ENCODE measurements around the gene HOXB13. TPM values are rescaled to one million over a fixed set of nuclear protein-coding genes. Genes with fewer than 3 reads are reported as not detected.

HOXB13 gene
- total RNA-seq, 1 donor from 2014 or later = not detected

DNA sequence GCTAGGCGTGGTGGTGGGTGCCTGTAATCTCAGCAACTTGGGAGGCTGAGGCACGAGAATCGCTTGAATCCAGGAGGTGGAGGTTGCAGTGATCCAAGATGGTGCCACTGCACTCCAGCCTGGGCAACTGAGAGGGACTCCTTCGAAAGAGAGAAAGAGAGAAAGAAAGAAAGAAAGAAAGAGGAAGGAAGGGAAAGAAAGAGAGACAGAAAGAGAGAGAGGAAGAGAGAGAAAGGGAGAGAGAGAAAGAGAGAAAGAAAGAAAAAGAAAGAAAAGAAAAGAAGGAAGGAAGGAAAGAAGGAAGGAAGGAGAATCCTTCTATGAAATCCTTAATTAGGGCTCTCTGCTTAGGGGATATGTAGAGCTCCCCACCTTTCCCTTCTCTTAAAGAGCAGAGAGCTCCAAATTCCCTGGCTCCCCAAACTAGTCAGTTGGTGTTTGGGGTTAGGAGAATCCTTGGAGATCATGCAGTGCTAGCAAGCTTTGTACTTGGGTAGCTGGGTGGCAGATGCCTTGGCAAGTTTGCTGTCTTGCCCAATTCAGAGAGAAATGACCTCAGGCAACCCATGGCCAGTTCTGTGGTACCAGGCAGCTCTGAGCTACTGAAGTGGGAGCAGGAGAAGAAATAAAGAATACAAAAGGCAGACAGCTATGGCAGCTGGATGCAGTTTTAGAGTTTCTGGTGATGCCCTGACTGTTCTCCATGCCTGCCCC lies 8.9 kb upstream of the HOXB13 start:
- DNase-seq (ENCODE audit: extremely low spot score, unreplicated experiment) = no peak
- TF ChIP-seq CTCF (conservative IDR thresholded peaks at IDR 0.05) = no peak
- Mint-ChIP-seq H3K27me3 (peaks cover 97% of the 10 kb centered on the region), H3K36me3 (no peaks in the 10 kb centered on the region), H3K27ac (no peak overlapping the region), H3K9me3 (no peaks in the 10 kb centered on the region), H3K4me1 (ENCODE audit: unreplicated experiment) (no peaks in the 10 kb centered on the region), H3K4me3 (no peak overlapping the region)

GRCh38 chr17:48735062-48735351 lies 6.5 kb upstream of the HOXB13 start:
- Mint-ChIP-seq H3K36me3 (no peaks in the 10 kb centered on the region), H3K27me3 (peaks cover 98% of the 10 kb centered on the region), H3K9me3 (no peaks in the 10 kb centered on the region), H3K4me1 (ENCODE audit: unreplicated experiment) (no peaks in the 10 kb centered on the region), H3K27ac (no peak overlapping the region), H3K4me3 (no peak overlapping the region)
- TF ChIP-seq CTCF (conservative IDR thresholded peaks at IDR 0.05) = no peak
- no peak for DNase-seq (ENCODE audit: extremely low spot score, unreplicated experiment)

DNA sequence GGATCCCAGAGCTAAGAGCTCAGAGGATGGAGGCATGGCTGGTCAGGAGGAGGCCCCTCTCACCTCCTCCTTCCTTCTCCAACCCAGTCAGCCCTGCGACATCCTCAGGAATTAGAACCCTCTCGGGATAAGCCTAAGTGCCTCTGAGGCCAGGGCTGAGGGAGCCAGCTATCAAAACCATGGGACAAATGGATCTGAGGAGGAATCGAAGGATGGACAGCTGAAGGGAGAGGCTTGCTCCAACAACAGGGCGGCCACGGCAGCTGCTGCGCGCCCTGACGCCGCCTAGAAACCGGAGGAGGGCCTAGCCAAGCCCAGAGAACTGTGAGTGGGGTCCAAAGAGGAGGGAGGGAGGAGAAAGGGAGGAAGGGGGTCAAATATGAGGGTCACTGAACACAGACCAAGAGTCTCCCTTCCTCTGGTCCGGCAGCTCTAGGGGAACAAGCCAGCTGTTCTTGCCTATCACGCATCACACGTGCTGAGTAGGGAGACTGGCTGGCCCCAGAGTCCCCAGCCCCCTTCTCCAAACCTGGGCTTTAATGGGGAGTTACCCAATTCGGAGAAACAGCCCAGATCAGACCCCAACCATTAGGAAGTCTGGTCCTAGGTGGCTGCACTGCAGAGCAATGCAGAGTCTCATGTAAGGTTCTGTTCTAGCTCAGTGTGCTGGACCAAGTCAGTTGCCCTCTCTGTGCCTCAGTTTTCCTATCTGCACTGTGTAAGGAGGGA lies 5.9 kb upstream of the HOXB13 start:
- no peak for DNase-seq (ENCODE audit: extremely low spot score, unreplicated experiment)
- peaks cover 2% of the 10 kb centered on the region for H3K4me1 Mint-ChIP-seq (ENCODE audit: unreplicated experiment)
- no peak overlapping the region for H3K27ac Mint-ChIP-seq
- TF ChIP-seq CTCF (conservative IDR thresholded peaks at IDR 0.05) = no peak
- no peaks in the 10 kb centered on the region for H3K36me3 Mint-ChIP-seq
- H3K27me3 Mint-ChIP-seq = peaks cover 98% of the 10 kb centered on the region
- no peak overlapping the region for H3K4me3 Mint-ChIP-seq
- H3K9me3 Mint-ChIP-seq = no peaks in the 10 kb centered on the region

GRCh38 chr17:48733632-48734328 lies 5.2 kb upstream of the HOXB13 start:
- H3K4me3 Mint-ChIP-seq = no peak overlapping the region

More at GRCh38 chr17:48733632-48734328, 5.2 kb upstream of the HOXB13 start:
- no peak for TF ChIP-seq CTCF (conservative IDR thresholded peaks at IDR 0.05)
- peaks cover 4% of the 10 kb centered on the region for H3K4me1 Mint-ChIP-seq (ENCODE audit: unreplicated experiment)
- H3K27me3 Mint-ChIP-seq = peaks cover 98% of the 10 kb centered on the region
- no peaks in the 10 kb centered on the region for H3K36me3 Mint-ChIP-seq
- DNase-seq (ENCODE audit: extremely low spot score, unreplicated experiment) = no peak
- no peak overlapping the region for H3K27ac Mint-ChIP-seq
- H3K9me3 Mint-ChIP-seq = no peaks in the 10 kb centered on the region

Data from type B pancreatic cell (in vitro differentiated cells).